NCI-H2107 (cell line): ENCODE results near the gene PALB2.
A peak's percentile ranks its signal among the peaks of the same experiment; 100 is the strongest.

Experiments used
- DNase-seq: peaks from one replicate; lab custom pipeline; 2025; lab: John Stamatoyannopoulos, UW

Gene PALB2

GRCh38 chr16:23640931-23641765, at the start of gene PALB2, which contains the start of gene DCTN5:
PALB2 (minus strand) TSS chr16:23641310; CDS start chr16:23641157, 153 bp downstream.
DCTN5 (plus strand) TSS chr16:23641466; CDS start chr16:23641543, 77 bp downstream.
- DNase-seq: peak; percentile 69

- no peak for DNase-seq
These were observed 48.5 kb upstream of the PALB2 start for GRCh38 chr16:23689442-23690187.

GRCh38 chr16:23687034-23687808, 46.1 kb upstream of the PALB2 start:
- DNase-seq: no peak

DNA sequence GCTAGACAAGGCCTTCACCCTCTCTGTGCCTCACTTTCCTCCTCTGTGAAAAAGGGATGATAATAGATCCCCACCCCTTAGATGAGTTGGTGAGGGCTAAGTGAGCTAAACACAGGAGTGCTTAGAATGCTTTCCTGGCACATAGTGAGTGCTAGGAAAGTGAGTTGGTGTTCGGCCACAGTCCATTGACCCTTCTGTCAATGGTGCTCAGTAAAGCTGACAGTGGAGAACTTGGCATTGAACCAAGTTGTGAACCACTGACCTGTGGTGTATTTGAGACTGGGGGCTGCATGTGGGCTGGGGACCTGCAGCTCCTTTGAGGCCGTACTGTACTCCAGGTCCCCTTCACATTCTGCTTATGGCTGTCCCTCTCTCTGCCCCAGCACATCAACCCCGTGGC, 42.4 kb upstream of the PALB2 start:
- DNase-seq: no peak

GRCh38 chr16:23682181-23682580, 41.1 kb upstream of the PALB2 start:
- no peak for DNase-seq

DNA sequence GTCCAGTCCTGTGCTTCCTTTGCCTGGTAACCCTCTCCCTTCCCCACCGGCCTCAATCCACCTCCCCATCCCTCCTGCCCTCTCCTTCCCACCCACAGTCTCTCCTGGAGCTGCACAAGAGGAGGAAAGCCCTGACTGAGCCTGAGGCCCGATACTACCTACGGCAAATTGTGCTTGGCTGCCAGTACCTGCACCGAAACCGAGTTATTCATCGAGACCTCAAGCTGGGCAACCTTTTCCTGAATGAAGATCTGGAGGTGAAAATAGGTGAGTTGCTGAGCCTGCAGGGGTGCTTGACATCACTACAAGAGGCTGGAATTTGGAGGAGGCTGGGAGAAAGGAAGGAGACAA, 38.9 kb upstream of the PALB2 start:
- DNase-seq: no peak

DNA sequence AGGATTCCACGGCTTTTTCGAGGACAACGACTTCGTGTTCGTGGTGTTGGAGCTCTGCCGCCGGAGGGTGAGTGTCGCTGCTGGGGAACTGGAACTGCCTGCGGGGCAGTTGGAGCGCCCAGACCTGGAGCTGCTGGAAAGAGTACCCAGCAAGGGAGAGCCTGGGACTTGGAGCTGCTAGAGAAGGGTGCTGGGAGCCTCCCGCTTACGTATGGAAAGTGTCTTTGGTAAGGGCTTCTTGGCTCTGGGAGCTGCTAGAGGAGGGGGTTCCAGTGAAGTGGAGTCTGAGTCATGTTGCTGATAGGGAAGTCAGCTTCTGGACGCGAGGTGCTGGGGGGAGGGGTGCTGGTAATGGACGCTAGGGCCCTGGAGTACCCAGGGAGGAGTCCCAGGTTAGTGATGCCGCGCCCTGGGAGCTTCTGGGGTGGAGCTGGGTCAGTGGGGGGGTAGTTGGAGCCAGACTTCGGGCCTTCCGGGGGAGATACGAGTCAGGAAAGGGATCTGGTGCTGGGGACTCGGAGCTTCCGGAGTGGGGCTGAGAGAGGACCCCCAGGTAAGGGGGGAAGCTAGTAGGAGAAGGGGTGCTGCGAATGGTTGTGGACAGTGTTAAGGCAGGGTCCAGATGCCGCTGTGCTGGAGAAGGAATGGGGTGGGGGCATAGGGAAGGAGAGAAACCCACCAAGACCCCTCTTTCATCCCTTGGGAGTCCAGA, 38.3 kb upstream of the PALB2 start:
- no peak for DNase-seq

DNA sequence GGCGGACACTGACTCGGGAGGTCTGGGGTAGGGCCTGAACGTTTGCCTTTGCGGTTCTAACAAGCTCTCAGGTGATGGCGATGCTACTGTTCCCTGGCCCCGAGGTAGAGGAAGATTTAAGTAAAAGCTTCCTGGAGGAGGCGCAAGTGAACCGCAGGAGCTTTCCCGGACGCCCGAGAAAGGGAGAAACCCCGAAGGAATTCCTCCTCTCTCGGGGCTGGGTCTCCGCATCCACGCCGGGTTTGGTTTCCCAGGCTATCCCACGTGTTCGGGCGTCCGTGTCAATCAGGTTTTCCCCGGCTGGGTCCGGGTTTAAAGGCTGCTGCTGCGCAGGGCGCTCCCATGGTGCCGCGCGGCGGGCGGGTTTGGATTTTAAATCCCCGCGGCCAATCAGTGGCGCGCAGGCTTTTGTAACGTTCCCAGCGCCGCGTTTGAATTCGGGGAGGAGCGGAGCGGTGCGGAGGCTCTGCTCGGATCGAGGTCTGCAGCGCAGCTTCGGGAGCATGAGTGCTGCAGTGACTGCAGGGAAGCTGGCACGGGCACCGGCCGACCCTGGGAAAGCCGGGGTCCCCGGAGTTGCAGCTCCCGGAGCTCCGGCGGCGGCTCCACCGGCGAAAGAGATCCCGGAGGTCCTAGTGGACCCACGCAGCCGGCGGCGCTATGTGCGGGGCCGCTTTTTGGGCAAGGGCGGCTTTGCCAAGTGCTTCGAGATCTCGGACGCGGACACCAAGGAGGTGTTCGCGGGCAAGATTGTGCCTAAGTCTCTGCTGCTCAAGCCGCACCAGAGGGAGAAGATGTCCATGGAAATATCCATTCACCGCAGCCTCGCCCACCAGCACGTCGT, 37.5 kb upstream of the PALB2 start, which contains the start of gene PLK1:
Gene PLK1 (plus strand): TSS at position 460 of the 844 bp plus-strand sequence. CDS start 44 bp downstream, at position 504.
- DNase-seq: peak; percentile 86

DNA sequence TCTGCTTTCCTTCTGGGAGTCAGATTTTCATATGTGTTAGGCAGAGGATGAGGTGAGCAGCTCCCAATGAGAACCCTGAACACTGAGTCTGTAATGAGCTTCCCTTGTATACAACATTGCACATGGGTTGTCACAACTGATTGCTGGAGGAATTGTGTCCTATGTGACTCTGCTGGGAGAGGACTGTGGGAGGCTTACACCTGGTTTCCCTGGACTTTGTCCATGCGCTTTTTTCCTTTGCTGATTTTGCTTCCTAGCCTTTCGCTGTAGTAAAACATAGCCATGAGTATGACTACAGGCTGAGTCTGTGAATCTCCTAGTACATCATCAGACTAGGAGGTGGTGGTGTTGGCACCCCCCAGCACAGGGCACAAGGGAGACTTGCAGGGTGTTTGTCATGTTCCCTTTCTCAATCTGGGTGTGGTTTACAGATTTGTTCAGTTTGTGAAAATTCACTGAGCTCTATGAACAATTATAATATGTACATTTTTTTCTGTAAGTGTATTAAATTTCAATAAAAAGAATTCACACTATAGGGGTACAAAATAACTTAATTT, 35.9 kb upstream of the PALB2 start:
- DNase-seq: no peak

GRCh38 chr16:23673971-23674614, 33.0 kb upstream of the PALB2 start:
- DNase-seq: no peak

DNA sequence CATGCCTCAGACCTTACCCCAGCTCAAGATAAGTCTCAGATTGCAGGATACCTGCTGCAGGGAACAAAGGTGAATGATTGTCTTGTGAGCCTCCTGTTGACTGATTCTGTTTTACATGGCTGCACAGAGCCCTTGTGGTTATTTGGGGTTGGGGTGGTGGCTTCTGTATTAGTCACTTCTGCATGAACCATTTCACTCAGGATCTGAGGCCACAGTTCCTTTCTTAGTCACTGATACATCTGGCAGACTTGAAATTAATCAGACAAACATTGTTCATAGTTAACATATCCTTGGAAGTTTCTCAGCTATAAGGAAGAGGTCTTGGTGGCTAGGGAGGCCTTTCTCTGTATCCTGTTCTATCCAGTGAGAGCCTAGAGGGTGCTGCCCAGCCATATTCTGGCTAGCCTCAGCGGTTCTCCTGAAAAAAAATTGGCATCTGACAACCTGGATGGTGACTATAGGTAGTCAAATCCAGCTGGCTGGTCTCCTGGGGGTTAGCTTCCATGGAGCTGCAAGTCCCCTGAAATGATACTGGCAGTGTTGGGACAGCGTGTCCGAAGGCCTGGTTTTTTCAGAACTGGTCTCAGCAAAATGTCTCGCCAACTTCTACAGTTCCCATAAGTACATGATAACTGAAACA, 29.1 kb upstream of the PALB2 start:
- DNase-seq: no peak

DNA sequence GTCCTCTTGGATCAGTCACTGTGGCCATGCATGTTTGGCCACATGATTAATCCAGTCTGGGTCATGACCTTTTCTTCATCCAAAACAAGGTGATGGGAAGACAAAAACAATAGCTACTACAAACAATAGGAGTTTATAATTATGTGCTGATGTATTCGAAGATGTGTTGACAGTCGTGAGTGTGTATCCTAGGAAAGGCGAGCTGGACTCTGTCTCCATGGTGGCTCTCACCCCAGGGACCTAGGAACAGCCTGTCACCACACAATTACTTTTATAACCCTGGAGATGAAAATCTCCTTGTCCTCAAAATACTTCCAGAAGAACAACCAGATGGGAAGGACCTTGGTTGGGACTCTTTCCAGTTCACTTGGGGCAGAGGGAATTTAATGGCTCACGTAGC, 27.8 kb upstream of the PALB2 start:
- DNase-seq: no peak

DNA sequence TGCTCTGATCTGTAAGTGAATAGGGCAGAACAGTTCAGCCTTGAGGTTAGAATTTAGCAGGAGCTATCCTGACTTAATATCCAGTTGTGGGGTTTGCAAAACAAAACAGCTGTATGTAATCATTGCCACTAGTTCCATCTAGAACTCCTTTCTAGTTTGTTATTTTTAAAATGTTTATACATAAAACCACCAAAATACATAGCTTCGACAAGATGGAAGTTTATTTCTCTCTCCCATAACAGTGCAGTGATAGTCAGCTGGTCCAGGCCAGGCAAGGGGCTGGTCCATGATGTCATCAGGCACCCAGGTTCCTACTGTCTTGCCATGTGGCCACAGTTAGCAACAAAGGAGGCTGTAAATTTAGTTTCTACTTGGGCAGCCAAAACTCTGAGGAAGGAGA, 27.1 kb upstream of the PALB2 start:
- DNase-seq: no peak

- no peak for DNase-seq
These were observed 26.2 kb upstream of the PALB2 start for GRCh38 chr16:23667355-23667659.

DNA sequence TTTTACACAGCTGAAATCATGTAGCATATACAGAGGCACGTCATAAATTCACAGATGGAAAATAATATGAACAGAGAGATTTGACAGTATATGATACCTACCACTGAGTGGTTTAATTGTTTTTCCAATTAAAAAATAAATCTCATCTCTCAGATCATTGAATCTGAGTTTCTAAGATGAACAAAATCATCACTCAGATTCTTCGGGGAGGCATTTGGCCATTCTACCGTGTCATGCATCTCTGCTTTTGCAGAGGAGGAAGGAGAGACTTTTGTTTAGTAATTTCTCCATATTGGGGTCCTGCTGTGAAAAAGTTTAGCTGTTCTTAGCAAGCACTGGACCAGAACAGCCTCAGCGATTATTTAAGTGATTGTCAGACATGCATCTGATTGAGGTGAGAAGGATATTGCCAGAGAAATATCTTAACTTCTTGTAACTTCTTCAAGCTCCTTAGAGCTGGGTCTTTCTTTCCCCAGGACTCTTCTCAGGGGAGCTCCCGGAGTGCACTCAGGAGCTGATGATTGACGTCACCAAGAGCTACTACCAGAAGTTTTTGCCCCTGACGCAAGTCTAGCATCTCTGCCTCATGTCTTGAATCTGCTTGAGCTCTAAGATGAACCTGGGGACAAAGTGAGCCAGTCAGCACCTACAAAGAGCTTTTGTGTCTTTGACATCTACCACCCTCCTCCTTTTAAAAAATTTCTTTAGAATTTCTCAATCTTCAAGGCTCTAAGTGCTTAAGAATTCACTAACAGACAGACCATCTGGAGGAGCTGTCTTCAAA, 25.7 kb upstream of the PALB2 start:
- DNase-seq: no peak

DNA sequence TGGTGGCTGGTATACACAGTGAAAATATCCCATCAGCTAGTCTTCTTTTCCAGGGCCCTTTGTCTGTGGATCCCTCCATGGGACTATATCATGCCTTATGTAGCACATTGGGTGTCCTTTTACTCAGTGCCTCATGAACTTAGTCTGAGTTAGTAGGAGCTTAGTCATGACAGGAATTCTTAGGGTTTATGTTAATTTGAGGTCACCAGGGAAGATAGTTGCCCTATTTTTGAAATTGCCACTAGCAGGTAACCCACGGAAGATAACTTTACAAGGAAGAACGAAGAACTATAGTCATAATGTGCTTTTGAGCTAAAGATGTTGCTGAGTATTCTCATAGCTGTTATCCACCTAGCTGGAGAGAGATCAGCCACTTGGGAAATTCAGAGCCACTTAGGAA, 22.8 kb upstream of the PALB2 start:
- no peak for DNase-seq

GRCh38 chr16:23651943-23652468, 10.9 kb upstream of the PALB2 start:
- no peak for DNase-seq

DNA sequence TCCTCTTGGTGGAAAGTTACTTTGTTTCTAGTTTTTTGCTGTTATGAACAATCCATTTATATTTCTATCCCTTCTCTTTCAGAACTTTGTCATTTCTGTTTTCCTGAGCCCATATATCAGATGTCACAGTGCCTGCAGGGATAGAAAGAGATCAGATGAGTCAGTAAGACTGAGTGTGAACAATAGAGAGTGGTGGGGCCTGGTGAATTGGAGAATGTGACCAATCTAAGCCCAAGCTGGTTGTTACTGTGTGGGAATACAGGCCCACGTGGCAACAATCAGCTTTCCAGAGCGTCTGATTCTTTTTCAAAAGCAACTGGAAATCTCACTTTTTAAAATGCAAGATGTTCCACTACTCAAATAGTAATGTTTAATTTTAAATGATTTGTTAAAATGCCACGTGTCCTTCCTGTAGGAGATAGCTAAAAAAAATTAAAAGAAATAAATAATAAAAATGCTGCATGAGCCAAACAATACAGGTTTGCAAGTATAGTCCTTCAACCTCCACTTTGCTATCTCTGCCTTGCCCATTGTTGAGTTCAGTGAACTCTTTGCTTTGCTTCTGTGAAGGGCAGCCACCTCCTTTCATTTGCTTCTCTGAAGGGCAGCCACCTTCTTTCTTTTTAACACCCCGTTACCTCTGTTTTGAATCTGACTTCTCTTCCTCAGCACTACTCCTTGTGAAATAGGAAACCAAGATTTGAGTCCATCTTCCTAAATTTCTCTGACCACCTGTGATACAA, 9.7 kb upstream of the PALB2 start:
- no peak for DNase-seq
